Midbrain (tissue), 1 donor: ENCODE measurements around the gene MAB21L4.
"Not testable (repeated sequence)": the region's sequence is repeated elsewhere in the genome, so short reads cannot be mapped to it uniquely, and the experiment has no call there.

Experiments used
- DNase-seq: peaks from one replicate; lab custom pipeline; 2025; lab: John Stamatoyannopoulos, UW

Gene MAB21L4

DNA sequence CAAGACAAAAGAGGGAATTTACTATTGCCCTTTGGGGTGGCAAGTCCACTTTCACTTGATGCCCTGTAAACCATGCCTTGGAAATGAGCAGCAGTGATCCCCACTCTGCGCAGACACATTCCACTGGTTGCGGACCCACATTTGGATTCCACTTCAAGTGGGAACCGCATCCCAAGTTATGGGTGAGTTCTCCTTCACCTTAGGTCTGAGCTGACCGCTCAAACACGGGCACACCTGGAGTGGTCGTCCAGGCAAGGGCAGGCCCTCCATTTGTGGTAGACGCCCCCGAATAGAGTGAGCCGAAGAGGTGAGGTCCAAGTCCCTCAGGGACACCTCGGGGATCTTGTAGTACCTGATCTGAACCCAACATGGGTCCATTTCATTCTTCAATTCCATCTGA lies 37.1 kb downstream of the MAB21L4 start:
- no peak for DNase-seq

DNA sequence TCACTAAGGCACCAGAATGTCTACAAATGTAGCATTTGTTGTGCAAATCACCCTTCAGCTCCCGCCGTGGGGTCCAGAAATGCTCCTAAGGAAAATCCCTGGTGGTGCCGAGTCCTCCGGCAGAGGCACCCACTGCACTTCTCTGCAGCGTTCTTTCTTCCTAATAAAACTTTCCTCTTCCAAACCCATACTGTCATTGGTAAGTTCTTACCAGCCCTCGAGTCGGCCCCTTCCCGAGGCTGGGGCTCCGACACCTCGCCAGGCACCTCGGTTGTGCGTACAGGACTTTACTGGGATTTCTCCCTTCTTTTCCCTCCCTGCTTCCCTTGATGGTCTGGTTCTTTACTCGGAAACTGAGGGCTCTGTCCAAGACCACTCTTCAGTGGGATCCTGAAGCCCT lies 37.6 kb downstream of the MAB21L4 start:
- no peak for DNase-seq

DNA sequence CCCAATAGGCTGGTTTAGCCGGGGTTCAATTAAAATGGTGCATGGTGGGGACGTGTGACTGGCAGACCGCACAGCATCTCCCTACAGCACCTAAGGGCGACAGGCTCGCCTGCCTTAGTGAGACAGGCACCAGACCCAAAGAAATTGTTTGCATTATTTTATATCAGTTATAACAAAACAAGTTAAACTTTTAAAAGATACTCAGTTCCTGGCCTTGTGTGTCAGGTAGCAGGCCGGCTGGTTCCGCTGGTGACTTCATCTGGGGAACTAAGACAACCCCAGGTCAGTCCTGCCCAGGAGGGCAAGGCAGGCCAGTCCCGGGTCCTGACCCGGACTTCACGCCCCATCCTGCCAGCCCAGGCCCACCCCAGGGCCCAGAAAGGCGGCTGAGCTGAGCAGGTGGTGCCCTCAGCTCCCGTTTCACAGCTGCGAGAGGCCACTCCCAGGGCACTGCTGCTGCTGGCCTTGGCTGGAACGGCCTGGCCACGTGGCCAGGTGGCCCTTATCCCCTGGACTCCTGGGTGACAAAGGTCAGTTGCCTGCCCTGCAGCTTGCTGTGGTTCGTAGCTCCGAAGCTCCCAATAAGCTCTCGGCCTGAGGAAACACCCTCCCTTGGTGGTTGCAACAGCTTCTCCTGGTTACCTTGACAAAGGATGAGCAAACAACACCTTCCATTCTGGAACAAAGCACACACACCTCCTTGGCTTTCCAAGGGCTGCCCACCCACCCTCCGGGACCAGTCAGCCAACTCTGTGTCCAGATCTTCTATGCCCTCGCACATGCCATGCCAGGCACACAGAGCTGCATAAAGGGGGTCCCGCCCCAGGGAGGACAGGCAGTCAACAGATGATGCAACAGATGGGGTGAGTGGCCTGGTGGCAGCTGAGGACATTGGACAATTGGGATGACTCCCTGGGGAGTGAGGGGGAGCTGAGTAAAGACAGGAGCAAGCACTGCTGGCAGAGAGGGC lies 38.6 kb downstream of the MAB21L4 start:
- no peak for DNase-seq

DNA sequence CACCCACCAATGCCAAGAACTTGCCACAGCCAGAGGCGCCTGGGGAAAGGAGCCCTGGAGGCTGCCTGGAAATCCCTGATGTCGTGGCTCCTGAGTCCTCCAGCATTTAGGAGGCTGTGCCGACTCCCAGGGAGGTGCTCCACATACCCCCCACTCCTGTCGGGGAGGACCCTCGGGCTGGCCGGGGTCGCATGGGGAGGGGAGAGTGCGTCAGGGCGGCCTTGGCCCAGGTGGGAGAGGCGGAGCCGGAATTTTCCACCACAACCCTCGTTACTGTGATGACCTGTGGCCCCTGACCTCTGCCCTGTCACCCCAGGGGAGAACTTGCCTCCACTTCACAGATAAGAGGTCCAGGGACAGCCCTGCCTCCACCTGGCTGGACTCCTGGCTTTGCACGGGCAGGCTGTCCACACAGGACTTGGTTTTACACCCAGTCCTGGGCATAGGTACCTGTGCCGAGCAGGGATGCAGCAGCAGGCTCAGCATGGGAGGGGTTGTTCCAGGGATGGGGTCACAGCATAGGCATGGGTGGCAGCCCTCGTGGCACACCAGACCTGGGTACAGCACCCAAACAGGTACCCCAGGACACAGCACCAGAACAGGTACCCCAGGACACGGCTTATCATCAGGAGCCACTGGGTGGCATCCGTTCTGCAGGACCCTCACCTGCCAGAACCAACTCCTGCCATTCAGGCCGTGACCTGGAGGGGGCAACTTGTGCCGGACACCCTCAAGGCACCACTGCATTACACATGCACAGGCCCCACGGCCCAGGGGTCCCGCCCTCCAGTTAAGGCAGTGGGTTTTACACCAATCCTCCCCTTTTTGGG lies 39.6 kb downstream of the MAB21L4 start:
- DNase-seq: no peak

DNA sequence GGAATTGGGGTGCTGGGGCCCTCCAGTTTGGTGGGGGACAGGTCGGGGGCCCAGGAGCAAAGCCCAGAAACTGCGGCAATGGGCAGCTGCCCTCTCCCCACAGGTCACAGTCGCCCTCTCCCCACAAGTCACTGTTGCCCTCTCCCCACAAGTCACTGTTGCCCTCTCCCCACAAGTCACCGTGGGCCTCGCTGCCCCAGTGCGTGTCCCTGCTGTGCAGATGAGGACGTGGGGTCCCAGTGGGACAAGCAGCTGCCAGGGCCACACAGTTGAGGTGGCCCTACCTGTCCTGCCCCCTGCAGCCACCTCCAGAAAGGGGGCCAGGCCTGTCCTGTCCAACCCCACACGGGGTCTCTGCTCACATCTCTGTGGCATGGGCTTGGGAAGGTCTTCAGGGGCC lies 40.3 kb downstream of the MAB21L4 start:
- DNase-seq: no peak

DNA sequence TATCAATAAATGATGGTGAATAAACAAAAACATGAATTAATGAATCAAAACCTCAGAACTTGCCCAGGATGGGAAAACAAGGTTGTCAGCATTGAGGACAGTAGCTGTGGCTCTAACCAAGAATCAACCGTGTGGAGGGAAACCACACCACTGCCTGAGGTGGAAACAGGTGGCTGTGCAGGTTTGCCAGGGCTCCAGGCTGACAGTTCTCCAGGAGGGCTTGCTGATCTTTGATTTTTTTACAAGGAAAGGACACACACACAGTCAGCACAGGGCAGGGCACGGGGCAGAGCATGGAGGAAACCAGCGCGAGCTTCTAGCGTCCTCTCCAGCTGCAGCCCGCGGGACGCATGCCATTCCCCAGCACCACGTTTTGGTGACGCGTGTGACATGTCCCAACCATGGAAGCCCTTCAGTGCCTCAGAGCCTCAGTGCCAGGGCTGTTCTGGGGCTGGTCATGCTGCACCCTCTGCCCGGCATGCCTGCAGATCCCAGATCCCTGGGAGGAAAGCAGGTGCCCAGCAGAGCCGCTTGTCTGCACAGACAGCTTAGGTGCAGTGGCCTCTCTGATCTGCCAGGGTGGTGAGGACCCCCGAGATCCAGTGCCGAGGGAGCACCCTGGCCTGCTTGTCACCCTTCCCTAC lies 43.2 kb downstream of the MAB21L4 start:
- no peak for DNase-seq

DNA sequence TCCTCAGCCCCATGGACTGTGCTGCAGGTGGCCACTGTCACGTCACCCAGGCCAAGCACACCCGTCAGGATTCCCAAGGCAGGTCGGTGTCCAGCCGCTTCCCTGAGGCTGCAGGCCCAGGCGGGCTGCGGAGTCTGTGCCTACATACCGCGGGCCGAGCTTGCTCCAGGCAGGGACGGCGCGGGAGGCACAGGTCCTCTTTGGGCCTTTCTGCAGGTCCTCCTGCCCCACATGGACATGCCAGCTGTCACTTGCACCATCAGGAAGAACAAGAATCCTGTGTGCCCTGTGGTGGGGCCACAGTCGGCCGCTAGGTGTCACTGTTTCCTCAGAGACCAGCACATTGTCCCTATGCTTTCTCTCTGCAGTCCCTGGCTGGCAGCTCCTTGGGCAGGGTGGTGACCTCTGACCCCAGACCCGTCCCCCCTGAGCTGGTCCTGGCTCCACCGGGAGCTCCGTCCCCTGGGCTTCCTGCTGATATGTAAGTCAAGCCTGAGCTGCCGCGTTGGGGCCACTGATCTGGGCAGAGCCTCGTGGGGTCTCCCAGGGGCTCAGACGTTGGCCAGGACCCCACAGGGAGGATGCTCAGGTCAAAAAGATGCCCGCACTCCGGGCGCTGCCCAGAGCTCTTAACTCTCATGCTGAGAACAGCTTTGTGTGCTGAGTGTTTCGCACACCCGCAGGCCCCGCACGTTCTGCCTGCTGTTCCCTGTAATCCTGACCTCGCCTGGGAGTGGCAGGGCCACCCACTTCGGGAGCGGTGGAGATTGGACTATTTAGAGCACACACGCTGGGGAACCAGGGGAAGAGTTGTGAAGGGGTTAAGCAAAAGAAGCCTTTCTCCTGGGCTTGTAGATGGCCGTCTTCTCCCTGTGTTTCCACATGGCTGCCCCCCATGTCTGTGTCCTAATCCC lies 44.6 kb downstream of the MAB21L4 start:
- DNase-seq: peak; percentile 83

DNA sequence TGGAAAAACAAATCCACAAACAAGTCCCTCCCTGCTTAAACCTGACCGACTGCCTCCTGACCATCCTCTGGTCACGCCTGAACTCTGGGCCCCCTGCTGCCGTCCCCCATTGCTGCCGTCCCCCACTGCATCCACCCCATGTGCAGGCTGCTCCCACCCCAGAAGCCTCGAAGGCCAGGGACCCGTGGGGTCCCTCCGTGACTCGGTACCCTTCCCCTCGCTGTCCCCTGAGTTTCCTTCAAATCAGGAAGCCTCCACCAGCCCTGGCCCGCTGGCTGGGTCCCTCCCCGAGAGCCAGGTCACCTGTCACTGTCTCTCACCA lies 45.2 kb downstream of the MAB21L4 start:
- no peak for DNase-seq

DNA sequence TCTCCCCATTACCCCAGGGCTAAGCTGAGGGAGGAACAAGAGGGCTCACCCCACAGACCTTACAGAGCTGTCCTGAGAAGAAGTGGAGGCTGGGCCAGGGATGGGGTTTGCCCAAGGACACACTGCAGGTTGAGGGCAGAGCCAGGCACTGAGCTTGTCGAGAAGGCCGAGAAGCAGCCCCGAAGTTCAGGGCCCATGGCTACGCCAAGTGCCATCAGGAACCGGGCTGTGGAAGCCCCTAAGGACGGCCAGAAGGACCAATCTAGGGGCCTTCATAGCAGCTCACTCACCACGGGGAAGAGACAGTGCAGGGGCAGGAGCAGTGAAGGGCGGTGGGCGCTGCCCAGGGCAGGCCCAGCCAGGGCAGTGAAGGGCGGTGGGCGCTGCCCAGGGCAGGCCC lies 45.9 kb downstream of the MAB21L4 start:
- DNase-seq: no peak

DNA sequence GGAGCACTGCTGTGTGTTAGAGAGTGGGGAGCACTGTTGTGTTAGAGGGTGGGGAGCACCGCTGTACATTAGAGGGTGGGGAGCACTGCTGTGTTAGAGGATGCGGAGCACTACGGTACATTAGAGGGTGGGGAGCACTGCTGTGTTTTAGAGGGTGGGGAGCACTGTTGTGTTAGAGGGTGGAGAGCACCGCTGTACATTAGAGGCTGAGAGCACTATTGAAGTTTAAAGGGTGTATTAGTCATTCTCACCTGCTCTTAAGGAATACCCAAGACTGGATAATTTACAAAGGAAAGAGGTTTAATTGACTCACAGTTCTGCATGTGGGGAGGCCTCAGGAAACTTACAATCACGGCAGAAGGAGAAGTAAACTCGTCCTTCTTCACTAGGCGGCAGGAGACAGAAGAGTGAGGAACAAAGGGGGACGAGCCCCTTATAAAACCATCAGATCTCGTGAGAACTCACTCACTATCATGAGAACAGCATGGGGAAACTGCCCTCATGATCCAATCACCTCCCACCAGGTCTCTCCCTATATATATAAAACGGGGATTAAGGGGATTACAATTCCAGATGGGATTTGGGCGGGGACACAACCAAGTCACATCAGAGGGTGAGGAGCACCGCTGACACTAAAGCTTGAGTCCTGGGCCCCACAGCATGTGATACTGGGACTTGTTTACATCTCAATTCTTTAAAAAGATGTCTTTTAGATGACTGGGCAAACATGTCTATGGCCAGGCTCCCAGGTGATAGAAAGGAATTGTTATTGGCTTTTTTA lies 46.9 kb downstream of the MAB21L4 start:
- no peak for DNase-seq

DNA sequence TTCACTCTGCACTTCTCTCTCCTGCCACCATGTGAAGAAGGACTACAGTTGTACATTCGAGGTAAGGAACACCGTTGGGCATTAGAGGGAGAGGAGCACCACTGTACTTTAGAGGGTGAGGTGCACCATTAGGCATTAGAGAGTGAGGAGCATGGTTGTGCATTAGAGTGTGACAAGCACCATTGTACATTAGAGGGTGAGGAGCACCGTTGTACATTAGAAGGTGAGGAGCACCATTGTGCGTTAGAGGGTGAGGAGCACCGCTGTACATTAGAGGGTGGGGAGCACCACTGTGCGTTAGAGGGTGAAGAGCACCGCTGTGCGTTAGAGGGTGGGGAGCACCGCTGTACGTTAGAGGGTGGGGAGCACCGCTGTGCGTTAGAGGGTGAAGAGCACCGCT lies 48.1 kb downstream of the MAB21L4 start:
- no peak for DNase-seq

DNA sequence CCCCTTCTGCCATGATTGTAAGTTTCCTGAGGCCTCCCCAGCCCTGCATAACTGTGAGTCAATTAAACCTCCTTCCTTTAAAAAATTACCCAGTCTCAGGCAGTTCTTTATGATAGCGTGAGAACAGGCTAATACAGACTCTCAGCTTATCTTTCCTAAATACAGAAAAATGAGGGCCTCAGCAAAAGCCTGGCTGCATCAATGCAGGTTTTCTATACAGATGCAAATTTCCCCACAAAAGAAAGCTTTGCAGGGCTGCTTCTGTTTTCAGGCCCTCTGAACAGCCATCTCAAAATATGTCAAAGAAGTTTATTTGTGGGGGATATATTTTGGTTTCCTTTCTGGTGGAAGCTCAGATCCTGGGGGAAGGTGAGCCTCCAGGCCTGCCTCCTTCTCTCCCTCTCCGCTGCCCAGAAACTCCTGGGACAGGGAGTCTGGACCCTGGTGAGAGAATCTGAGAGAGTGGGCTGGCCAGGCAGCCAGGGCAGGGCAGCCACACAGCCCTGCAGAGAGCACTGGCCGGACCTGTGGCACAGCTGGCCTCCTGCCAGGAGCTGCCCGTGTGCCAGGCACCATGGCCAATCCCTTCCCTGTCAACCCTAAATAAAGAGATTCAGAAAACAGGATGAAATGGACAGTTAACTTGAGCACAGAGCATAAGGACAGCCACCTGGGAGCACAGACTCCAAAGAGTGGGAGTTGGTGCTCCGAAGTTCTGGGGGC lies 48.9 kb downstream of the MAB21L4 start:
- peak; percentile 17 for DNase-seq

DNA sequence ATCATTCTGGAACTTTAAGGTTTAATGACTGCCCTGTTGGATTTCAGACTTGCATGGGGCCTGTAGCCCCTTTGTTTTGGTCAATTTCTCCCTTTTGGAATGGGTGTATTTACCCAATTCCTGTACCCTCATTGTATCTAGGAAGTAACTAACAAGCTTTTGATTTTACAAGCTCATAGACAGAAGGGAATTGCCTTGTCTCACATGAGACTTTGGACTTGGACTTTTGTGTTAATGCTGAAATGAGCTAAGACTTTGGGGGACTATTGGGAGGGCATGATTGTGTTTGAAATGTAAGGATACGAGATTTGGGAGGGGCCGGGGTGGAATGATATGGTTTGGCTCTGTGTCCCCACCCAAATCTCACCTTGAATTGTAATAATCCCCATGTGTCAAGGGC lies 49.6 kb downstream of the MAB21L4 start:
- not testable (repeated sequence) for DNase-seq

DNA sequence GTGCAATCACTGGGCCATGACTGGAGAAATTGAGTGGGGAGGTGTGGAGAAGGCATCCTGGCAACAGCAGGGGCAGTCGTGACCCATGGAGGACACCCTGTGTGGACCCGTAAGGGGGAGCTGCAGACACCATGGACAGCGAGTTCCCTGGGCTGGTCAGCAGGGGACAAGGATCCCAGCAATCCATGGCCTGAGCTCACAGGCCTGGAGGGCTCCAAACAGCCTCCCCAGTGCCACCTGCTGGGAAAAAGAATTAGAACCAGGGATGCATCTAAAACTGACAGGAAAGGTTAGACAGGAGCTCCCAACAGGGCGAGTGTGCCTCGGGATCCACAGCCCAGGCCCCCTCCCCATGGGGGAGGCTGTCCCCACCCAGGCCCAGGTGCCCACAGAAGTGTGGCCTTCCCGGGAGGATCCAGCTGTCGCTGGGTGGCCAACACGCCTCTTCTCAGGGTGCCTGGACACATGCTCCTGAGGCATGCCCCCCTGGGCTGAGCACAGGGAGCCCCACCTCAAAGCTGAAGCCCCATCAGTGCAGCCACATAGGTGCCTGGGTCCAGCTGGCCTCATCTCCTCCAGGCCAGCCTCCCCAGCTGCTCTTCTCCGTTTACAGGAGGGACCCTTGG lies 55.4 kb downstream of the MAB21L4 start:
- DNase-seq: peak; percentile 86

DNA sequence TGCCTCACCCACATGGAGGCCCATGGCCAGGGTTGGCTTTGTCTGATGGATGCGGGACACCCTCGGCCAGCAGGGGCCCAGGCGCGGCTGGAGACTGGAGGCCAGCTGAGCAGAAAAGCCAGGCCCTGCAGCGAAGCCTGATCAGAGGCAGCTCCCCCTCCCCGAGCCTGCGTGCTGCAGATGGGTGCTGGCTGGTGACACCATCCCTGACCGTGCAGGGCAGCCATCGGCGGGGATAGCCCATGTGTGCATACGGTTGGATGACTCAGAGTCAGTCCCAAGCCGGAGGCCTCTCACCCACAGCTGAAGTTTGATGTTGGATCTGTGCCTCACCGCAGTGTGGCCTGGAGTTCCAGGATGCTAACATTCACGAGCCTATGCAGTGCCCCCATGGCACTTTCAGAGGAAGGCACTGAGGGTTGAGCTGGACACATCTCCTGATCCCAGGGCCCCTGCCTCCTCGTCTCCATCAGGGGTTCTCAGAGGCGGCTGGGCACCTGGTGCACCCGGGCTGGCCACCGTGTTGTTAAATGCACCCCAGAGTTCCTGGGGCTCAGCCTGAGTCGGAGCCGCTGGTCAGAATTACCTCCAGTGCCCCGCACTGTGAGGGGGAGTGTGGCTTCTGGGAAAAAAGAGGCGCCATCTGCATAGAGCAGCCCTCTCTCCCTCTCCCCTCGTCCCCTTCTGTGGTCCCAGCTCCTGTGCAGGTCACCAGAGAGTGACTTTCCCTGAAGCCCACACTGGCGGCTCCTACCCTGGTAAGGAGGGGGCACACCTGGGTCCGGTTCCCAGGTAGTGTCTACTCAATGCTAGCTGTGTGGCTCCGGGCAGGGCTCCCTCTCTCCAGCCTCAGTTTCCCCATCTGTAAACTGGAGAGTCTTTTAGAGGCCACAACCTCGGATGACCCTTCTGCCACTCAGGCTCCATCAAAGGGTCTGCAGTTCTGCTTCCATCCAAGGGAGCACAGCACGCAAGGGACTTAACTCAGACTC lies 56.5 kb downstream of the MAB21L4 start:
- DNase-seq: no peak

DNA sequence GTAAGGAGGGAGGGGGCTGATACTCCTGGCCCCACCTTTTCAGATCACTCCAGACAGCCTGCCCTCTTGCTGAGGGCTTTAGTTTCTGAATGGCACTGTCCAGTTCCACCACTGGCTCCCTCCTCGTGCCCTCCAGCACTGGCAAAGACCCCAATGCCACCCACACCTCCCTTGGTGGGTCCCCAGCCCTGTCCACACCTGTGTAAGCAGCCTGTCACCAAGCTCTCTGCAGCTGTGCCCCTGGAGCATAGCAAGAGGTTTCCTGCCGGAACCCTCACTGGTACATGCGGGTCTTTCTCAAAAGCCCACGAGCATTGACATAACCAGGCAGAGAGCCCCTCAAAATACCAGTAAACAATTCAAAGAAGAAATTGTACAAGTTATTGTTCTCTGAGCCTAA lies 58.3 kb downstream of the MAB21L4 start:
- DNase-seq: no peak

DNA sequence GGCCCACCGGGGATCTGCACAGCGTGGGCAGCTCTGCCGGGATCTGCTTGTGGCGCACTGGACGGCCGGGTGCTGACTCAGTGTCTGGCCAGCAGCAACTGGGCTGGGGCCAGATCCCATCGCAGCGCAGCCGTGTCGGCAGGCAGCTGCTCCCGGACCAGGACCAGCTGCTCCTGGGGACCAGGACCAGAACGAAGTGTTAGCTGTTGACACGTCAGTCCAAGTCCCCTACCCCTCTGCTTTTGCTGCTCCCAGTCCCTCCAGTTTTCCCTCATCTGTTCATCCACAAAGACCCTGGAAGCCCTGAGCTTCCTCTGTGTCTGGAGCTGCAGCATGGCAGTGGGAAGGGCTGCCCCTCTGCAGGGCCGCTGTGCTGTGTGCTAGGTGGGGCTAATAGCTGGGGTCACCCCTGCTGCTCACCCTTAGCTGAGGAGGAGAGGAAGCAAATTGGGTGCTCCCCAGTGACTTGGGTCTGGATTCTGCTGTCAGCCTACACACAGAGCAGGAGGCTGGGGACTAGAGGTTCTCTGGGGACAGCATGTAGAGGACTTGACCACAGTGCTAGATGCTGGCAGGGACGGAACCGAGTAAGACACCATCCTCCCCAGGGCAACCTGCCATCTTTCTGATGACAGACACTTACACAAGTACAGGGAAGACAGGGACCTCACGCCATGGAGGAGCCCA lies 59.0 kb downstream of the MAB21L4 start:
- peak; percentile 46 for DNase-seq
